WI38 (cell line): ENCODE measurements around the gene URGCP.

ENCODE experiments used
- H3K4me3 ChIP-seq: 2 replicates; pipeline ENCODE4 v1.5.1; 2011; ENCODE audit warnings: low read depth, mild to moderate bottlenecking, control low read depth, low read length
- CTCF ChIP-seq: IDR thresholded peaks from 2 replicates; pipeline ENCODE4 v1.5.1; 2012; ENCODE audit warnings: low read depth, mild to moderate bottlenecking, control low read depth, low read length

URGCP gene

GRCh38 chr7:43906331-43907010, at the start of gene URGCP:
TSS of gene URGCP (minus strand) at chr7:43906596. CDS start at chr7:43906575, 21 bp downstream.
- peak within 1 kb of the TSS; percentile 76 for H3K4me3 ChIP-seq
- TF ChIP-seq CTCF: no peak

GRCh38 chr7:43956027-43956426, 49.6 kb upstream of the URGCP start:
- no peak overlapping the region for H3K4me3 ChIP-seq
- TF ChIP-seq CTCF: no peak

GRCh38 chr7:43954524-43955228, 48.3 kb upstream of the URGCP start:
- TF ChIP-seq CTCF: peak; percentile 59
- no peak overlapping the region for H3K4me3 ChIP-seq

- no peak overlapping the region for H3K4me3 ChIP-seq
- no peak for TF ChIP-seq CTCF
These were observed 46.7 kb upstream of the URGCP start for GRCh38 chr7:43953071-43953470.

- no peak overlapping the region for H3K4me3 ChIP-seq
- no peak for TF ChIP-seq CTCF
These were observed 45.6 kb upstream of the URGCP start for GRCh38 chr7:43952028-43952427.

GRCh38 chr7:43944286-43944685, 37.9 kb upstream of the URGCP start:
- TF ChIP-seq CTCF: no peak
- no peak overlapping the region for H3K4me3 ChIP-seq
